K562 (cell line): Measurements from ENCODE around the gene CNKSR3. TPM values are rescaled to one million over a fixed set of nuclear protein-coding genes. Genes with fewer than 3 reads are reported as not detected.
A peak's percentile ranks its signal among the peaks of the same experiment; 100 is the strongest.

ENCODE experiments used
- ATAC-seq: fragments of 200-7000 bp; cut with Tn5 transposase; 3 replicates; pipeline ENCODE4 v1.9.1; 2020; ENCODE audit warnings: moderate library complexity
- BruUV-seq: library from RNA; stranded (reverse); fragments of 400-500 nt; replicated peaks from 2 replicates; lab custom pipeline; 2021; lab: Mats Ljungman, UMichigan
- CTCF ChIA-PET: fragments of 300-600 bp; formaldehyde crosslinking; extraction: SDS; loops from one replicate; lab custom pipeline; 2021; ENCODE audit warnings: low intra/inter-chr PET ratio; lab: Yijun Ruan, JAX
- POLR2A ChIA-PET: fragments of 300-600, 350-650 bp; sonication (Branson Sonifier 250); formaldehyde crosslinking; extraction: SDS; loops from one replicate; lab custom pipeline; 2021; ENCODE audit warnings: antibody characterized with exemption, inconsistent platforms; lab: Yijun Ruan, JAX
- DNase-seq, 4 experiments: peaks; one replicate each; pipeline versions ENCODE4 v3.0.0 to v3.0.0-alpha.2; 2011 to 2018; ENCODE audit warnings: low spot score in 3 of 4, mixed read lengths in 3 of 4; ENCODE audit errors: extremely low read depth in 1 of 4
- FAIRE-seq: peaks from 2 replicates; lab custom pipeline; 2011; peaks lifted over from hg19 to GRCh38; lab: Jason Lieb, UNC
- H2AFZ ChIP-seq: 2 replicates; pipeline ENCODE4 v1.6.0; 2011; ENCODE audit warnings: low read depth, low read length, control low read depth, inconsistent platforms
- H3K27ac ChIP-seq: fragments of 200-600 bp; 3 replicates; pipeline ENCODE4 v1.8.0; 2011; ENCODE audit warnings: low read depth, mild to moderate bottlenecking, control low read depth, inconsistent platforms, low read length, moderate library complexity, mixed read lengths; ENCODE audit errors: extremely low read depth
- H3K27me3 ChIP-seq, 2 experiments: fragments of 300-600 bp in 1 of 2; 2 replicates in 1 of 2; 3 replicates in 1 of 2; pipeline versions ENCODE4 v1.6.0 to v1.8.0; 2011; ENCODE audit warnings: inconsistent platforms in 2 of 2, low read length in 2 of 2, mild to moderate bottlenecking in 1 of 2, mixed read lengths in 1 of 2, moderate library complexity in 1 of 2; ENCODE audit not compliant: control insufficient read depth in 2 of 2, insufficient read depth in 2 of 2
- H3K36me3 ChIP-seq: fragments of 300-600 bp; 3 replicates; pipeline ENCODE4 v1.8.0; 2011; ENCODE audit warnings: mild to moderate bottlenecking, low read length, inconsistent platforms; ENCODE audit not compliant: control insufficient read depth, insufficient read depth
- H3K4me1 ChIP-seq, 2 experiments: fragments of 200-600 bp in 1 of 2; replicated peaks in 1 of 2; 2 replicates in 1 of 2; 3 replicates in 1 of 2; pipeline versions ENCODE4 v1.5.1 to v1.8.0; 2011; ENCODE audit warnings: inconsistent platforms in 2 of 2, low read length in 2 of 2, mild to moderate bottlenecking in 1 of 2, mixed read lengths in 1 of 2, moderate library complexity in 1 of 2; ENCODE audit not compliant: control insufficient read depth in 2 of 2, insufficient read depth in 2 of 2
- H3K4me2 ChIP-seq: 2 replicates; pipeline ENCODE4 v1.6.1; 2011; ENCODE audit warnings: low read length, control low read depth, inconsistent platforms, mixed read lengths; ENCODE audit not compliant: insufficient read depth
- H3K4me3 ChIP-seq: fragments of 200-600 bp; sonication (generic), shearing (Covaris generic); 2 replicates; pipeline ENCODE4 v1.5.1; 2016; ENCODE audit warnings: control low read depth, inconsistent platforms
- H3K79me2 ChIP-seq: fragments of 200-600 bp; 3 replicates; pipeline ENCODE4 v1.8.0; 2011; ENCODE audit warnings: low read length, inconsistent platforms; ENCODE audit not compliant: control insufficient read depth, insufficient read depth
- H3K9ac ChIP-seq, 2 experiments: 2 replicates each; pipeline versions ENCODE4 v1.6.0 to v1.6.1; 2011; ENCODE audit warnings: low read depth in 2 of 2, low read length in 2 of 2, control low read depth in 1 of 2, inconsistent platforms in 1 of 2, mild to moderate bottlenecking in 1 of 2, mixed read lengths in 1 of 2; ENCODE audit not compliant: insufficient read depth in 1 of 2
- H3K9me1 ChIP-seq: one replicate; pipeline ENCODE4 v1.6.0; 2011; ENCODE audit warnings: inconsistent platforms, mild to moderate bottlenecking, low read length, moderate library complexity; ENCODE audit not compliant: control insufficient read depth, insufficient read depth
- H3K9me3 ChIP-seq: replicated peaks from 2 replicates; pipeline ENCODE4 v1.5.1; 2011; ENCODE audit warnings: low read depth, low read length, inconsistent platforms; ENCODE audit not compliant: control insufficient read depth, insufficient read depth
- H4K20me1 ChIP-seq: replicated peaks from 2 replicates; pipeline ENCODE4 v1.6.1; 2011; ENCODE audit warnings: low read length, inconsistent platforms, mixed read lengths; ENCODE audit not compliant: control insufficient read depth, insufficient read depth
- CREM ChIP-seq: IDR thresholded peaks from 2 replicates; pipeline ENCODE4 v1.6.1; 2014; ENCODE audit warnings: antibody characterized with exemption, low read depth
- DNMT1 ChIP-seq: fragments of 450-650 bp; IDR thresholded peaks from 2 replicates; pipeline ENCODE4 v1.6.1; 2016; ENCODE audit warnings: antibody characterized with exemption, mild to moderate bottlenecking
- EGR1 ChIP-seq: fragments of 450-650 bp; conservative IDR thresholded peaks from 2 replicates; pipeline ENCODE4 v1.6.1; 2017; ENCODE audit warnings: mild to moderate bottlenecking
- HNRNPUL1 ChIP-seq: fragments of 200-400 bp; formaldehyde crosslinking; IDR thresholded peaks from 2 replicates; pipeline ENCODE4 v1.6.1; 2017; ENCODE audit warnings: low read length
- MXI1 ChIP-seq: IDR thresholded peaks from 2 replicates; pipeline ENCODE4 v1.6.1; 2011; ENCODE audit warnings: low read depth, mild to moderate bottlenecking, improper control_type of control experiment, low read length
- YBX1 ChIP-seq: fragments of 450-650 bp; IDR thresholded peaks from 2 replicates; pipeline ENCODE4 v1.7.1; 2016; ENCODE audit warnings: mild to moderate bottlenecking
- ZNF785 ChIP-seq: fragments of 250-450 bp; sonication (Bioruptor Pico); IDR thresholded peaks from 2 replicates; pipeline ENCODE4 v1.4.0; 2020; ENCODE audit warnings: mild to moderate bottlenecking
- WGBS: fragments of 100-300 bp; shearing (Covaris generic); methylation state at CpG from one replicate; pipeline ENCODE4 v1.1.6; 2016; ENCODE audit warnings: low coverage, mixed read lengths; ENCODE audit not compliant: insufficient coverage; ENCODE audit errors: missing lambda C conversion rate; 5-methylcytosine and 5-hydroxymethylcytosine counted together
- in situ Hi-C: fragments of 300-500 bp; cut with MboI; formaldehyde crosslinking; loops from 4 replicates; pipeline ENCODE4 v1.15.0; 2018; ENCODE audit warnings: inconsistent platforms, mixed read lengths
- intact Hi-C: fragments of 100-400 bp; cut with micrococcal nuclease; formaldehyde crosslinking; loops from 2 replicates; pipeline ENCODE4 v1.14.2; 2022
- polyA plus RNA-seq, 8 experiments: library from polyadenylated mRNA; depleted of rRNA in 4 of 8; stranded (reverse) in 5 of 8; unstranded in 3 of 8; fragments of >200 nt; fragmentation: Nextera tagmentation in 2 of 8; fragmentation: Illumina TruSeq in 1 of 8; extraction: Ambion mirVana in 2 of 8; extraction: Trizol in 1 of 8; gene quantifications; 2 replicates each; pipeline versions ENCODE4 v1.2.1 to v1.2.3, GENCODE V29; 2011 to 2014; ENCODE audit warnings: inconsistent platforms in 1 of 8, missing spikeins in 1 of 8
- total RNA-seq, 7 experiments: library from RNA; depleted of rRNA in 6 of 7; stranded (reverse); fragments of >200 nt in 6 of 7; fragmentation: Illumina TruSeq in 2 of 7; extraction: Trizol in 2 of 7; gene quantifications; 2 replicates each; pipeline versions ENCODE4 v1.2.1 to v1.2.3, GENCODE V29; 2011 to 2021; ENCODE audit warnings: low replicate concordance in 1 of 7
- TF ChIP-seq, protein P1 (sequence below): fragments of 250-450 bp; sonication (Bioruptor Pico); IDR thresholded peaks from 2 replicates; pipeline ENCODE4 v1.9.0; 2021; ENCODE audit warnings: mild to moderate bottlenecking

CNKSR3 gene
- total and polyA plus RNA-seq, 9 of the 15 experiments (the other 6 are each of a cell fraction or from before 2014, with no cell fraction given): 4.5 to 29.6 (median 9.5) TPM

- DNase-seq (peak in 1 of 4 experiments; percentile 37), ATAC-seq (no peak), FAIRE-seq (no peak)
- Histone ChIP-seq H3K4me3 (no peak overlapping the region), H3K9me3 (no peaks in the 10 kb centered on the region), H3K9ac (no peak overlapping the region), H3K27ac (peak overlapping the region; percentile 68; the same call in 2 of the 3 replicates), H2AFZ (peak overlapping the region; percentile 73; the same call in 1 of the 2 replicates), H3K27me3 (no peaks in the 10 kb centered on the region), H3K79me2 (peaks cover 40% of the 10 kb centered on the region), H3K36me3 (peaks cover 15% of the 10 kb centered on the region; the same call in 2 of the 3 replicates), H3K4me1 (peaks cover 22 to 38% of the 10 kb centered on the region in 2 experiments; a peak in 4 of 5 replicates), H3K9me1 (no peaks in the 10 kb centered on the region), H3K4me2 (peak overlapping the region; percentile 47), H4K20me1 (no peaks in the 10 kb centered on the region)
- ChIA-PET POLR2A (interaction anchor here (0.8 to 1.2 kb wide), 2 partner anchors 9 to 128 kb away, joined by 4 read pairs; no protein-coding TSS in a partner anchor), CTCF (no interaction called here)
- intact Hi-C loops (loop anchor here (5.0 kb wide), 2 partner anchors 46 to 81 kb away; no protein-coding TSS in a partner anchor), in situ Hi-C loops (loop anchor here (25.0 kb wide), 1 partner anchor 1524 kb away; the partner anchor contains the start of gene FBXO5)
- TF ChIP-seq ZNF785 (CRISPR knock-in tag) (no peak), MXI1 (no peak), CREM (no peak), DNMT1 (no peak), YBX1 (no peak), EGR1 (peak; percentile 46; the same call in 1 of the 2 replicates), HNRNPUL1 (no peak)
- TF ChIP-seq, protein P1, sequence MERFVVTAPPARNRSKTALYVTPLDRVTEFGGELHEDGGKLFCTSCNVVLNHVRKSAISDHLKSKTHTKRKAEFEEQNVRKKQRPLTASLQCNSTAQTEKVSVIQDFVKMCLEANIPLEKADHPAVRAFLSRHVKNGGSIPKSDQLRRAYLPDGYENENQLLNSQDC (CRISPR knock-in tag): no peak
- BruUV-seq: no TSS peak
- 26% methylated on average over 5 of the region's 7 CpGs for WGBS
Observed at GRCh38 chr6:154511791-154512190, 1.3 kb upstream of the CNKSR3 start.
